Measurements from ENCODE around the gene ZP1. TPM values are rescaled to one million over a fixed set of nuclear protein-coding genes. Genes with fewer than 3 reads are reported as not detected.

ZP1 gene
- total and polyA plus RNA-seq, 2 experiments from 2014 or later = not detected

DNA sequence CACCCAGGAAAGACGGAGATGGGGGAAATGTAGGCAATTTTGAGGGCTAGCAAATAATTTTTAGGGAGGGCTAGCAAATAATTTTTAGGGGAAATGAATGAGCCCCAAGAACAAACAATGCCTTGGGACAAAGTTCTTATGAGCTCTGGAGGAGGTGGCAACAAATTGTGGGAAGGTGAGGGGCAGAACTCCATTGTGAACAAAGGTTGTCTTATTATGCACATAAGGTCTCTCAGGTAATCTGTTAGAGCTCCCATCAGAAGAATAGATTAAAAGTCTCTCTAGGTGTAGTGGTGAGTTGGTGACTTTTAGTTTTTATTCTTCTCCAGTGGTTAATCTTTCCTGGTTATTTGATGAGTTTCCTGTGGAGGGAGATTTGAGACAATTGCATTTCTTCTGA, 41.5 kb downstream of the ZP1 start:
- Mint-ChIP-seq H3K27me3 (ENCODE audit: insufficient read depth, low read depth, poor library complexity) (no peaks in the 10 kb centered on the region), H3K4me1 (peaks cover 33% of the 10 kb centered on the region), H3K9me3 (no peaks in the 10 kb centered on the region), H3K36me3 (ENCODE audit: low read depth) (no peaks in the 10 kb centered on the region; the same call in 2 of the 3 replicates), H3K27ac (no peak overlapping the region), H3K4me3 (no peak overlapping the region)
- Histone ChIP-seq H3K4me2 (no peak overlapping the region), H4K20me1 (replicated peaks; ENCODE audit: insufficient read depth) (peaks cover 15% of the 10 kb centered on the region), H3F3A (replicated peaks; ENCODE audit: low read depth) (peaks cover 5% of the 10 kb centered on the region; the same call in 1 of the 2 replicates), H3K9me2 (ENCODE audit: insufficient read depth) (no peaks in the 10 kb centered on the region), H3K4me3 (no peak overlapping the region), H3K27me3 (ENCODE audit: insufficient read depth) (no peaks in the 10 kb centered on the region), H2AFZ (no peak overlapping the region), H3K79me2 (replicated peaks; ENCODE audit: insufficient read depth) (peaks cover 23% of the 10 kb centered on the region), H3K36me3 (ENCODE audit: insufficient read depth) (no peaks in the 10 kb centered on the region), H3K4me1 (ENCODE audit: insufficient read depth) (peaks cover 19% of the 10 kb centered on the region), H3K27ac (ENCODE audit: low read depth) (no peak overlapping the region)
- ATAC-seq (no peak), DNase-seq (ENCODE audit: low spot score) (no peak)
- no peak for TF ChIP-seq NANOG (IDR thresholded peaks at IDR 0.05; ENCODE audit: borderline replicate concordance)
- no peak for TF ChIP-seq ZNF114 (CRISPR knock-in tag; IDR thresholded peaks at IDR 0.05)
- no peak for TF ChIP-seq JUNB (IDR thresholded peaks at IDR 0.05; ENCODE audit: unreplicated experiment)
- TF ChIP-seq CTCF (conservative IDR thresholded peaks at IDR 0.05; ENCODE audit: low read depth in 2 of 2) = no peak
- TF ChIP-seq, protein P1, sequence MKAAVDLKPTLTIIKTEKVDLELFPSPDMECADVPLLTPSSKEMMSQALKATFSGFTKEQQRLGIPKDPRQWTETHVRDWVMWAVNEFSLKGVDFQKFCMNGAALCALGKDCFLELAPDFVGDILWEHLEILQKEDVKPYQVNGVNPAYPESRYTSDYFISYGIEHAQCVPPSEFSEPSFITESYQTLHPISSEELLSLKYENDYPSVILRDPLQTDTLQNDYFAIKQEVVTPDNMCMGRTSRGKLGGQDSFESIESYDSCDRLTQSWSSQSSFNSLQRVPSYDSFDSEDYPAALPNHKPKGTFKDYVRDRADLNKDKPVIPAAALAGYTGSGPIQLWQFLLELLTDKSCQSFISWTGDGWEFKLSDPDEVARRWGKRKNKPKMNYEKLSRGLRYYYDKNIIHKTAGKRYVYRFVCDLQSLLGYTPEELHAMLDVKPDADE (IDR thresholded peaks at IDR 0.05) = no peak
- TF ChIP-seq ZNF331 (CRISPR knock-in tag; IDR thresholded peaks at IDR 0.05; ENCODE audit: low read depth) = no peak
- no peak for TF ChIP-seq POLR2AphosphoS5 (IDR thresholded peaks at IDR 0.05; ENCODE audit: low read depth)
- TF ChIP-seq CREB1 (CRISPR knock-in tag; IDR thresholded peaks at IDR 0.05; ENCODE audit: low read depth) = no peak
- no peak for TF ChIP-seq EZH2phosphoT487 (IDR thresholded peaks at IDR 0.05; ENCODE audit: unreplicated experiment)
- TF ChIP-seq STAT1 (IDR thresholded peaks at IDR 0.05; ENCODE audit: unreplicated experiment) = no peak
- TF ChIP-seq, protein P2, sequence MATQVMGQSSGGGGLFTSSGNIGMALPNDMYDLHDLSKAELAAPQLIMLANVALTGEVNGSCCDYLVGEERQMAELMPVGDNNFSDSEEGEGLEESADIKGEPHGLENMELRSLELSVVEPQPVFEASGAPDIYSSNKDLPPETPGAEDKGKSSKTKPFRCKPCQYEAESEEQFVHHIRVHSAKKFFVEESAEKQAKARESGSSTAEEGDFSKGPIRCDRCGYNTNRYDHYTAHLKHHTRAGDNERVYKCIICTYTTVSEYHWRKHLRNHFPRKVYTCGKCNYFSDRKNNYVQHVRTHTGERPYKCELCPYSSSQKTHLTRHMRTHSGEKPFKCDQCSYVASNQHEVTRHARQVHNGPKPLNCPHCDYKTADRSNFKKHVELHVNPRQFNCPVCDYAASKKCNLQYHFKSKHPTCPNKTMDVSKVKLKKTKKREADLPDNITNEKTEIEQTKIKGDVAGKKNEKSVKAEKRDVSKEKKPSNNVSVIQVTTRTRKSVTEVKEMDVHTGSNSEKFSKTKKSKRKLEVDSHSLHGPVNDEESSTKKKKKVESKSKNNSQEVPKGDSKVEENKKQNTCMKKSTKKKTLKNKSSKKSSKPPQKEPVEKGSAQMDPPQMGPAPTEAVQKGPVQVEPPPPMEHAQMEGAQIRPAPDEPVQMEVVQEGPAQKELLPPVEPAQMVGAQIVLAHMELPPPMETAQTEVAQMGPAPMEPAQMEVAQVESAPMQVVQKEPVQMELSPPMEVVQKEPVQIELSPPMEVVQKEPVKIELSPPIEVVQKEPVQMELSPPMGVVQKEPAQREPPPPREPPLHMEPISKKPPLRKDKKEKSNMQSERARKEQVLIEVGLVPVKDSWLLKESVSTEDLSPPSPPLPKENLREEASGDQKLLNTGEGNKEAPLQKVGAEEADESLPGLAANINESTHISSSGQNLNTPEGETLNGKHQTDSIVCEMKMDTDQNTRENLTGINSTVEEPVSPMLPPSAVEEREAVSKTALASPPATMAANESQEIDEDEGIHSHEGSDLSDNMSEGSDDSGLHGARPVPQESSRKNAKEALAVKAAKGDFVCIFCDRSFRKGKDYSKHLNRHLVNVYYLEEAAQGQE (IDR thresholded peaks at IDR 0.05; ENCODE audit: unreplicated experiment) = no peak
- no peak for TF ChIP-seq ZNF462 (CRISPR knock-in tag; IDR thresholded peaks at IDR 0.05)
- no peak for TF ChIP-seq EZH2 (IDR thresholded peaks at IDR 0.05; ENCODE audit: low read depth, unreplicated experiment)

Measured in GM23338 (cell line).